BJ (cell line): Measurements from ENCODE around the gene KRTAP9-9. TPM values are rescaled to one million over a fixed set of nuclear protein-coding genes. Genes with fewer than 3 reads are reported as not detected.
"Not testable (repeated sequence)": the region's sequence is repeated elsewhere in the genome, so short reads cannot be mapped to it uniquely, and the experiment has no call there.

ENCODE experiments used
- CTCF ChIA-PET: fragments of 350-600 bp; formaldehyde crosslinking; extraction: SDS; loops from one replicate; lab custom pipeline; 2021; ENCODE audit warnings: antibody characterized with exemption, inconsistent platforms; lab: Yijun Ruan, JAX
- POLR2A ChIA-PET: fragments of 300-600 bp; sonication (Branson Sonifier 250); formaldehyde crosslinking; extraction: SDS; loops from one replicate; lab custom pipeline; 2021; ENCODE audit warnings: antibody characterized with exemption; lab: Charles Lee
- DNase-seq: peaks from one replicate; pipeline ENCODE4 v3.0.0-alpha.2; 2011; ENCODE audit warnings: low read depth
- H3K27me3 ChIP-seq: 2 replicates; pipeline ENCODE4 v1.6.0; 2011; ENCODE audit warnings: low read length; ENCODE audit not compliant: control insufficient read depth, insufficient read depth
- H3K36me3 ChIP-seq: 2 replicates; pipeline ENCODE4 v1.5.1; 2011; ENCODE audit warnings: low read length; ENCODE audit not compliant: control insufficient read depth, insufficient read depth
- H3K4me3 ChIP-seq: 2 replicates; pipeline ENCODE4 v1.5.1; 2011; ENCODE audit warnings: low read depth, mild to moderate bottlenecking, control low read depth, low read length
- polyA plus RNA-seq: library from polyadenylated mRNA; depleted of rRNA; stranded (reverse); fragments of >200 nt; gene quantifications from 2 replicates; pipeline ENCODE4 v1.2.3, GENCODE V29; 2011
- TF ChIP-seq, protein P1 (sequence below): IDR thresholded peaks from 2 replicates; pipeline ENCODE4 v1.5.1; 2011; ENCODE audit warnings: low read depth, mild to moderate bottlenecking, control low read depth, inconsistent platforms, low read length, moderate library complexity; ENCODE audit not compliant: insufficient read depth

KRTAP9-9 gene
- polyA plus RNA-seq, 1 experiment, result not detected

- TF ChIP-seq, protein P1, sequence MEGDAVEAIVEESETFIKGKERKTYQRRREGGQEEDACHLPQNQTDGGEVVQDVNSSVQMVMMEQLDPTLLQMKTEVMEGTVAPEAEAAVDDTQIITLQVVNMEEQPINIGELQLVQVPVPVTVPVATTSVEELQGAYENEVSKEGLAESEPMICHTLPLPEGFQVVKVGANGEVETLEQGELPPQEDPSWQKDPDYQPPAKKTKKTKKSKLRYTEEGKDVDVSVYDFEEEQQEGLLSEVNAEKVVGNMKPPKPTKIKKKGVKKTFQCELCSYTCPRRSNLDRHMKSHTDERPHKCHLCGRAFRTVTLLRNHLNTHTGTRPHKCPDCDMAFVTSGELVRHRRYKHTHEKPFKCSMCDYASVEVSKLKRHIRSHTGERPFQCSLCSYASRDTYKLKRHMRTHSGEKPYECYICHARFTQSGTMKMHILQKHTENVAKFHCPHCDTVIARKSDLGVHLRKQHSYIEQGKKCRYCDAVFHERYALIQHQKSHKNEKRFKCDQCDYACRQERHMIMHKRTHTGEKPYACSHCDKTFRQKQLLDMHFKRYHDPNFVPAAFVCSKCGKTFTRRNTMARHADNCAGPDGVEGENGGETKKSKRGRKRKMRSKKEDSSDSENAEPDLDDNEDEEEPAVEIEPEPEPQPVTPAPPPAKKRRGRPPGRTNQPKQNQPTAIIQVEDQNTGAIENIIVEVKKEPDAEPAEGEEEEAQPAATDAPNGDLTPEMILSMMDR, result no peak
- Histone ChIP-seq H3K4me3 (no peak overlapping the region), H3K27me3 (no peaks in the 10 kb centered on the region; the same call in 1 of the 2 replicates), H3K36me3 (no peaks in the 10 kb centered on the region)
- CTCF ChIA-PET, result interaction anchor here (1.2 kb wide), 1 partner anchor 9 kb away, joined by 3 read pairs; no protein-coding TSS in a partner anchor
- POLR2A ChIA-PET, result no interaction called here
- DNase-seq, result no peak
These were observed 29.1 kb upstream of the KRTAP9-9 start for GRCh38 chr17:41226051-41226450.

GRCh38 chr17:41226598-41227095 is 28.5 kb upstream of the KRTAP9-9 start, which contains the start of gene KRTAP9-2:
TSS of gene KRTAP9-2 (plus strand) at chr17:41226648. CDS start at chr17:41226655, 7 bp downstream.
- CTCF ChIA-PET, result interaction anchor here (0.7 kb wide), 1 partner anchor 304 kb away, joined by 3 read pairs; no protein-coding TSS in a partner anchor

DNA sequence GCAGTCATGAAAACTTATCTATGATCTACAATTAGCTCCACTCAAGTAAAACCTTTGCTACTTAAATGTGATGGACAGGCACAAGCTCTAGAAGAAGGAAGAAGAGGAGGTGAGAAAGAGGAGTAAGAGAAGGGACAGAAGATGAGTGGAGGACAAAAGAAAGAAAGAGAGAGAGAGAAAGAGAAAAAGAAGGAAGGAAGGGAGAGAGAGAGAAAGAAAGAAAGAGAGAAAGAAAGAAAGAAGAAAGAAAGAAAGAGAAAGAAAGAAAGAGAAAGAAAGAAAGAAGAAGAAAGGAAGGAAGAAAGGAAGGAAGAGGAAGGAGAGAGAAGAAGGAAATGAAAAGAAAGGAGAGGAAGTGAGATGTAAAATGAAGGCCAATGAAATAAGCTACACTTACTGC is 25.1 kb upstream of the KRTAP9-9 start:
- ChIA-PET POLR2A (no interaction called here), CTCF (no interaction called here)
- TF ChIP-seq, protein P1, result no peak
- Histone ChIP-seq H3K27me3 (no peaks in the 10 kb centered on the region; the same call in 1 of the 2 replicates), H3K4me3 (no peak overlapping the region), H3K36me3 (no peaks in the 10 kb centered on the region)
- no peak for DNase-seq

More at GRCh38 chr17:41226598-41227095, 28.5 kb upstream of the KRTAP9-9 start, which contains the start of gene KRTAP9-2:
- DNase-seq, H3K4me3 ChIP-seq, POLR2A ChIA-PET, H3K27me3 ChIP-seq, H3K36me3 ChIP-seq: not testable (repeated sequence)

GRCh38 chr17:41231731-41232130 is 23.5 kb upstream of the KRTAP9-9 start:
- H3K27me3 ChIP-seq, result no peaks in the 10 kb centered on the region; the same call in 1 of the 2 replicates

GRCh38 chr17:41232399-41233105 is 22.6 kb upstream of the KRTAP9-9 start, which contains the start of gene KRTAP9-3:
TSS of gene KRTAP9-3 (plus strand) at chr17:41232449. CDS start at chr17:41232502, 53 bp downstream.
- DNase-seq, H3K4me3 ChIP-seq, CTCF ChIA-PET, POLR2A ChIA-PET, H3K36me3 ChIP-seq, H3K27me3 ChIP-seq: not testable (repeated sequence)

More at GRCh38 chr17:41231731-41232130, 23.5 kb upstream of the KRTAP9-9 start:
- Histone ChIP-seq H3K4me3 (no peak overlapping the region), H3K36me3 (no peaks in the 10 kb centered on the region)
- ChIA-PET CTCF (no interaction called here), POLR2A (no interaction called here)
- TF ChIP-seq, protein P1, result no peak
- no peak for DNase-seq

DNA sequence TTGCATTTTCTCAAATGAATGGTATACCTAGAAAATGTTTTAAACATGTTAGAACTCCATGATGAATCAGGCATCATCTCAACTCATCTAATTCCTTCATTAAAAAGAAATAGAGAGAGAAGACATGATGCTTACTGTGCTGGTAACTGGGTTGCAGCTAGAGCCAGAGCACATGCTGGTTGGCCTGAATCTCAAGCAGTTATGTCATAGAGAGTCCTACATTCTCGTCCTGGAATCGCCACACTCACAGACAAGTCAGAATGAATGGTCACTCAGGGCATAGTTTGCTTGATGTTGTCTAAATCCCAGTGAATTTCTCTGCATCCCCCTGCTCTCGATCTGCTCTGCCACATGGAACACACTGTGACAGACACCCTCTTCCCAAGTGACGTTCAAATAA is 18.1 kb upstream of the KRTAP9-9 start:
- H3K36me3 ChIP-seq, POLR2A ChIA-PET, DNase-seq, H3K27me3 ChIP-seq, H3K4me3 ChIP-seq: not testable (repeated sequence)
- CTCF ChIA-PET, result interaction anchor here (1.1 kb wide), 1 partner anchor 64 kb away, joined by 3 read pairs; no protein-coding TSS in a partner anchor

DNA sequence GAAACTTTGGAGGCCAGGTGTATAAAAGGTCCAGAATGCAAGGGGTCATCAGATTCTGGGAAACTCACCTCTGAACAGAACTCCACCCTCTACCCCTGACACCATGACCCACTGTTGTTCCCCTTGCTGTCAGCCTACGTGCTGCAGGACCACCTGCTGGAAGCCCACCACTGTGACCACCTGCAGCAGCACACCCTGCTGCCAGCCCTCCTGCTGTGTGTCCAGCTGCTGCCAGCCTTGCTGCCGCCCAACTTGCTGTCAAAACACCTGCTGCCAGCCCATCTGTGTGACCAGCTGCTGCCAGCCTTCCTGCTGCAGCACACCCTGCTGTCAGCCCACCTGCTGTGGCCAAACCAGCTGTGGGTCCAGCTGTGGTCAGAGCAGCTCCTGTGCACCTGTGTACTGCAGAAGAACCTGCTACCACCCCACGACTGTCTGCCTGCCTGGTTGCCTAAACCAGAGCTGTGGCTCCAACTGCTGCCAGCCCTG is 17.2 kb upstream of the KRTAP9-9 start, which contains the start of gene KRTAP9-8:
Gene KRTAP9-8, plus strand, starts transcription at position 51 of the 489 bp plus-strand sequence. Its CDS starts 53 bp downstream, at position 104.
- H3K36me3 ChIP-seq, POLR2A ChIA-PET, H3K27me3 ChIP-seq, DNase-seq, H3K4me3 ChIP-seq: not testable (repeated sequence)
- CTCF ChIA-PET, result interaction anchor here (1.1 kb wide), 1 partner anchor 63 kb away, joined by 3 read pairs; no protein-coding TSS in a partner anchor

DNA sequence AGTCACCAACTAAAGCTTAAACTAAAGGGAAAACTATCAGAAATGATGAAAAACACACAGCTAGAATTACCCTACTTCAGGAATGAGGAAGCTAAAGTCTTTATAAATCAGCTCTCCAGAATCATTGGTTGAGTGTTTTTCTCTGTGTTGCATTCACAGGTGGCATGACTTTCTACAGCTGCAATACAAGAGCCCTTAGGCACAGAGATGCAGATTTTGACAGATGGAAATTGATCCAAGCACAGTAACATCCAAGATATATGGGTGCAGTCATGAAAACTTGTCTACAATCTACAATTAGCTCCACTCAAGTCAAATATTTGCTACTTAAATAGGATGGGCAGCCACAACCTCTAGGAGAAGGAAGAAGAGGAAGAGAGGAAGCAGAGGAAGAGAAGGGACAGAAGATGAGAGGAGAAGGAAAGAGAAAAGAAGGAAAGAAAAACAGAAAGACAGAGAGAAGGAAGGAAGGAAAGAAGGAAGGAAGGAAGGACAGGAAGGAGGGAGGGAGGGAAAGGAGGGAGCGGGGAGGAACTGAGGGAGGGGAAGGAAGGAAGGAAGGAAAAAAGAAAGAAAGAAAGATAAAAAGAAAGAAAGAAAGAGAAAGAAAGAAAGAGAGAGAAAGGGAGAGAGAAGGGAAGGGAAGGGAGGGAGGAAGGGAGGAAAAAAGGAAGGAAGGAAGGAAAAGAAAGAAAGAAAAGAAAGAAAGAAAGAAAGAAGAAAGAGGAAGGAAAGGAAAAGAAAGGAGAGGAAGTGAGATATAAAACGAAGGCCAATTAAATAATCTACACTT is 8.0 kb upstream of the KRTAP9-9 start:
- DNase-seq, POLR2A ChIA-PET, H3K27me3 ChIP-seq, H3K4me3 ChIP-seq, H3K36me3 ChIP-seq: not testable (repeated sequence)
- CTCF ChIA-PET, result interaction anchor here (0.6 kb wide), 1 partner anchor 29 kb away, joined by 3 read pairs; the partner anchor contains the start of gene KRTAP9-7
